K562 (cell line): ENCODE results near the gene RTP5. TPM values are rescaled to one million over a fixed set of nuclear protein-coding genes. Genes with fewer than 3 reads are reported as not detected.

Experiments used
- ATAC-seq: fragments of 200-7000 bp; cut with Tn5 transposase; 3 replicates; pipeline ENCODE4 v1.9.1; 2020; ENCODE audit warnings: moderate library complexity
- BruUV-seq: library from RNA; stranded (reverse); fragments of 400-500 nt; replicated peaks from 2 replicates; lab custom pipeline; 2021; lab: Mats Ljungman, UMichigan
- CTCF ChIA-PET: fragments of 300-600 bp; formaldehyde crosslinking; extraction: SDS; loops from one replicate; lab custom pipeline; 2021; ENCODE audit warnings: low intra/inter-chr PET ratio; lab: Yijun Ruan, JAX
- POLR2A ChIA-PET: fragments of 300-600, 350-650 bp; sonication (Branson Sonifier 250); formaldehyde crosslinking; extraction: SDS; loops from one replicate; lab custom pipeline; 2021; ENCODE audit warnings: antibody characterized with exemption, inconsistent platforms; lab: Yijun Ruan, JAX
- DNase-seq, 4 experiments: peaks; one replicate each; pipeline versions ENCODE4 v3.0.0 to v3.0.0-alpha.2; 2011 to 2018; ENCODE audit warnings: low spot score in 3 of 4, mixed read lengths in 3 of 4; ENCODE audit errors: extremely low read depth in 1 of 4
- FAIRE-seq: peaks from 2 replicates; lab custom pipeline; 2011; peaks lifted over from hg19 to GRCh38; lab: Jason Lieb, UNC
- H2AFZ ChIP-seq: 2 replicates; pipeline ENCODE4 v1.6.0; 2011; ENCODE audit warnings: low read depth, low read length, control low read depth, inconsistent platforms
- H3K27ac ChIP-seq: fragments of 200-600 bp; 3 replicates; pipeline ENCODE4 v1.8.0; 2011; ENCODE audit warnings: low read depth, mild to moderate bottlenecking, control low read depth, inconsistent platforms, low read length, moderate library complexity, mixed read lengths; ENCODE audit errors: extremely low read depth
- H3K27me3 ChIP-seq, 2 experiments: fragments of 300-600 bp in 1 of 2; 2 replicates in 1 of 2; 3 replicates in 1 of 2; pipeline versions ENCODE4 v1.6.0 to v1.8.0; 2011; ENCODE audit warnings: inconsistent platforms in 2 of 2, low read length in 2 of 2, mild to moderate bottlenecking in 1 of 2, mixed read lengths in 1 of 2, moderate library complexity in 1 of 2; ENCODE audit not compliant: control insufficient read depth in 2 of 2, insufficient read depth in 2 of 2
- H3K36me3 ChIP-seq: fragments of 300-600 bp; 3 replicates; pipeline ENCODE4 v1.8.0; 2011; ENCODE audit warnings: mild to moderate bottlenecking, low read length, inconsistent platforms; ENCODE audit not compliant: control insufficient read depth, insufficient read depth
- H3K4me1 ChIP-seq, 2 experiments: fragments of 200-600 bp in 1 of 2; replicated peaks in 1 of 2; 2 replicates in 1 of 2; 3 replicates in 1 of 2; pipeline versions ENCODE4 v1.5.1 to v1.8.0; 2011; ENCODE audit warnings: inconsistent platforms in 2 of 2, low read length in 2 of 2, mild to moderate bottlenecking in 1 of 2, mixed read lengths in 1 of 2, moderate library complexity in 1 of 2; ENCODE audit not compliant: control insufficient read depth in 2 of 2, insufficient read depth in 2 of 2
- H3K4me2 ChIP-seq: 2 replicates; pipeline ENCODE4 v1.6.1; 2011; ENCODE audit warnings: low read length, control low read depth, inconsistent platforms, mixed read lengths; ENCODE audit not compliant: insufficient read depth
- H3K4me3 ChIP-seq: fragments of 200-600 bp; sonication (generic), shearing (Covaris generic); 2 replicates; pipeline ENCODE4 v1.5.1; 2016; ENCODE audit warnings: control low read depth, inconsistent platforms
- H3K79me2 ChIP-seq: fragments of 200-600 bp; 3 replicates; pipeline ENCODE4 v1.8.0; 2011; ENCODE audit warnings: low read length, inconsistent platforms; ENCODE audit not compliant: control insufficient read depth, insufficient read depth
- H3K9ac ChIP-seq, 2 experiments: 2 replicates each; pipeline versions ENCODE4 v1.6.0 to v1.6.1; 2011; ENCODE audit warnings: low read depth in 2 of 2, low read length in 2 of 2, control low read depth in 1 of 2, inconsistent platforms in 1 of 2, mild to moderate bottlenecking in 1 of 2, mixed read lengths in 1 of 2; ENCODE audit not compliant: insufficient read depth in 1 of 2
- H3K9me1 ChIP-seq: one replicate; pipeline ENCODE4 v1.6.0; 2011; ENCODE audit warnings: inconsistent platforms, mild to moderate bottlenecking, low read length, moderate library complexity; ENCODE audit not compliant: control insufficient read depth, insufficient read depth
- H3K9me3 ChIP-seq: replicated peaks from 2 replicates; pipeline ENCODE4 v1.5.1; 2011; ENCODE audit warnings: low read depth, low read length, inconsistent platforms; ENCODE audit not compliant: control insufficient read depth, insufficient read depth
- H4K20me1 ChIP-seq: replicated peaks from 2 replicates; pipeline ENCODE4 v1.6.1; 2011; ENCODE audit warnings: low read length, inconsistent platforms, mixed read lengths; ENCODE audit not compliant: control insufficient read depth, insufficient read depth
- CAMTA2 ChIP-seq: fragments of 250-450 bp; sonication (Bioruptor Pico); conservative IDR thresholded peaks from 2 replicates; pipeline ENCODE4 v1.5.1; 2022
- CBFB ChIP-seq: sonication (generic); formaldehyde crosslinking; IDR thresholded peaks from 2 replicates; pipeline ENCODE4 v1.4.0; 2020; ENCODE audit warnings: mild to moderate bottlenecking, missing genetic modification reagents
- MEF2D ChIP-seq: conservative IDR thresholded peaks from 2 replicates; pipeline ENCODE4 v1.6.1; 2016; ENCODE audit warnings: low read depth, missing genetic modification characterization, missing compliant biosample characterization
- NEUROD1 ChIP-seq: fragments of 150-350 bp; IDR thresholded peaks from 2 replicates; pipeline ENCODE4 v1.6.1; 2014; ENCODE audit warnings: borderline replicate concordance, low read length, low read depth; ENCODE audit not compliant: partially characterized antibody
- NRF1 ChIP-seq, 2 experiments: fragments of 450-650 bp; IDR thresholded peaks in 1 of 2; conservative IDR thresholded peaks in 1 of 2; 2 replicates each; pipeline ENCODE4 v1.6.1; 2014; ENCODE audit warnings: mild to moderate bottlenecking in 2 of 2
- PHF20 ChIP-seq: fragments of 450-650 bp; IDR thresholded peaks from 2 replicates; pipeline ENCODE4 v1.6.1; 2018; ENCODE audit not compliant: partially characterized antibody
- SMARCA4 ChIP-seq: fragments of 450-650 bp; IDR thresholded peaks from 2 replicates; pipeline ENCODE4 v1.6.1; 2016
- SRSF3 ChIP-seq: fragments of 200-400 bp; formaldehyde crosslinking; IDR thresholded peaks from 2 replicates; pipeline ENCODE4 v1.6.1; 2016; ENCODE audit warnings: mild to moderate bottlenecking, low read length, moderate library complexity; ENCODE audit not compliant: insufficient read depth
- STAT5A ChIP-seq: IDR thresholded peaks from 2 replicates; pipeline ENCODE4 v1.6.1; 2012; ENCODE audit warnings: low read length, inconsistent platforms, borderline replicate concordance
- TAF1 ChIP-seq: IDR thresholded peaks from 2 replicates; pipeline ENCODE4 v1.6.1; 2011; ENCODE audit warnings: mild to moderate bottlenecking, low read length, moderate library complexity; ENCODE audit not compliant: insufficient read depth, control insufficient read depth, severe bottlenecking; ENCODE audit errors: extremely low read depth
- YBX1 ChIP-seq: fragments of 450-650 bp; IDR thresholded peaks from 2 replicates; pipeline ENCODE4 v1.7.1; 2016; ENCODE audit warnings: mild to moderate bottlenecking
- ZNF133 ChIP-seq: fragments of 250-450 bp; sonication (Bioruptor Pico); IDR thresholded peaks from 2 replicates; pipeline ENCODE4 v1.4.0; 2020; ENCODE audit warnings: mild to moderate bottlenecking
- ZNF445 ChIP-seq: fragments of 250-450 bp; sonication (Bioruptor Pico); IDR thresholded peaks from 2 replicates; pipeline ENCODE4 v1.4.0; 2020; ENCODE audit warnings: low read depth, mild to moderate bottlenecking, moderate library complexity
- ZNF551 ChIP-seq: fragments of 250-450 bp; sonication (Bioruptor Pico); IDR thresholded peaks from 2 replicates; pipeline ENCODE4 v1.5.0; 2021; ENCODE audit warnings: mild to moderate bottlenecking, moderate library complexity
- WGBS: fragments of 100-300 bp; shearing (Covaris generic); methylation state at CpG from one replicate; pipeline ENCODE4 v1.1.6; 2016; ENCODE audit warnings: low coverage, mixed read lengths; ENCODE audit not compliant: insufficient coverage; ENCODE audit errors: missing lambda C conversion rate; 5-methylcytosine and 5-hydroxymethylcytosine counted together
- in situ Hi-C: fragments of 300-500 bp; cut with MboI; formaldehyde crosslinking; loops from 4 replicates; pipeline ENCODE4 v1.15.0; 2018; ENCODE audit warnings: inconsistent platforms, mixed read lengths
- intact Hi-C: fragments of 100-400 bp; cut with micrococcal nuclease; formaldehyde crosslinking; loops from 2 replicates; pipeline ENCODE4 v1.14.2; 2022
- polyA plus RNA-seq, 8 experiments: library from polyadenylated mRNA; depleted of rRNA in 4 of 8; stranded (reverse) in 5 of 8; unstranded in 3 of 8; fragments of >200 nt; fragmentation: Nextera tagmentation in 2 of 8; fragmentation: Illumina TruSeq in 1 of 8; extraction: Ambion mirVana in 2 of 8; extraction: Trizol in 1 of 8; gene quantifications; 2 replicates each; pipeline versions ENCODE4 v1.2.1 to v1.2.3, GENCODE V29; 2011 to 2014; ENCODE audit warnings: inconsistent platforms in 1 of 8, missing spikeins in 1 of 8
- total RNA-seq, 7 experiments: library from RNA; depleted of rRNA in 6 of 7; stranded (reverse); fragments of >200 nt in 6 of 7; fragmentation: Illumina TruSeq in 2 of 7; extraction: Trizol in 2 of 7; gene quantifications; 2 replicates each; pipeline versions ENCODE4 v1.2.1 to v1.2.3, GENCODE V29; 2011 to 2021; ENCODE audit warnings: low replicate concordance in 1 of 7
- TF ChIP-seq, protein P1 (sequence below): sonication (generic); formaldehyde crosslinking; IDR thresholded peaks from 2 replicates; pipeline ENCODE4 v1.8.0; 2022; ENCODE audit warnings: mild to moderate bottlenecking, missing genetic modification reagents
- TF ChIP-seq, protein P2 (sequence below): sonication (generic); formaldehyde crosslinking; IDR thresholded peaks from 2 replicates; pipeline ENCODE4 v1.8.0; 2022; ENCODE audit warnings: missing genetic modification reagents, mild to moderate bottlenecking, borderline replicate concordance

The RTP5 gene
- total and polyA plus RNA-seq, 9 of the 15 experiments (the other 6 are each of a cell fraction or from before 2014, with no cell fraction given), result not detected

DNA sequence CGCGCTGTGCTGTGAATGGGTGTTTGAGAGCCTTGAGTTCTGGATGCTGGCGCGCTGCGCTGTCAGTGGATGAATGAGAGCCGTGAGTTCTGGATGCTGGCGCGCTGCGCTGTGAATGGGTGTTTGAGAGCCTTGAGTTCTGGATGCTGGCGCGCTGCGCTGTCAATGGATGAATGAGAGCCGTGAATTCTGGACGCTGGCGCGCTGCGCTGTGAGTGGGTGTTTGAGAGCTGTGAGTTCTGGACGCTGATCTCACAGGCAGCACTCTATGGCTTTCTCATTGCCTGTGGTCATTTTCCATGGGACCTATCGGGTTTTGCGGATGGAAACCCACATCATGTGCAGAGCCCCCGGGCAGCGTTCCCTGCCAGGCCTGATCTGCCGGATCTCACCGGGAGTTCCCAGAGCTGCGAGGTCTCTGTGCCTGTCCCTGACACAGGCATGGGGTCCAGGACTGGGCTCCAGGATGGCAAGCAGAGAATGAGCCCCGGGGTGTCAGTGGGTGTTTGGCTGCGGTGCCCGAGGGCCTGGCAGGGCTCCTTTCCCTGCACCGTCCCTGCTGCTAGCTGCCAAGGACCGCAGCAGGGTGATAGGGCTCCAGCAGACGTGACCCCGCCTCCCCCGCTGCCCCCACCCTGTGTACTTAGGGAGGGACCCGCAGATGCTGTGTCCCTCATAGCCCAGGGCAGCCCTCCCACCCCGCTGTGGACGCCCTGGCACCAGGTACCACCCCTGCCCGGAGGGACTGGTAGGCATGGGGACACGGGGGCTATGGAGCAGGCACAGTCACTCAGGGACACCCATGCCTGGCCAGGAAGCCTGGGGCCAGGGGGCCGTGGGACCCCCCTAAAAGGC is 20.5 kb upstream of the RTP5 start:
- BruUV-seq, result no TSS peak
- no peaks in the 10 kb centered on the region for H3K9me3 ChIP-seq
- no peak overlapping the region for H3K4me2 ChIP-seq
- DNase-seq (peak in 1 of 4 experiments; percentile 9), ATAC-seq (no peak), FAIRE-seq (no peak)
- intact Hi-C loops, result no loop called here
- in situ Hi-C loops, result no loop called here
- H4K20me1 ChIP-seq, result no peaks in the 10 kb centered on the region
- H3K4me1 ChIP-seq, result peaks cover 4 to 47% of the 10 kb centered on the region in 2 experiments
- no peak overlapping the region for H3K27ac ChIP-seq
- POLR2A ChIA-PET, result no interaction called here
- peaks cover 15% of the 10 kb centered on the region; the same call in 2 of the 3 replicates for H3K79me2 ChIP-seq
- CTCF ChIA-PET, result no interaction called here
- H3K9ac ChIP-seq, result no peak overlapping the region; a peak in 1 of 4 replicates
- H2AFZ ChIP-seq, result no peak overlapping the region
- H3K27me3 ChIP-seq, result no peaks in the 10 kb centered on the region
- no peaks in the 10 kb centered on the region for H3K9me1 ChIP-seq
- H3K4me3 ChIP-seq, result no peak overlapping the region
- whole genome bisulfite sequencing, result 64% methylated on average over 16 of the region's 39 CpGs
- no peaks in the 10 kb centered on the region for H3K36me3 ChIP-seq
- TF ChIP-seq NRF1 (conservative IDR thresholded peaks at IDR 0.05 in 1 of 2, IDR thresholded peaks at IDR 0.05 in 1 of 2) (no peak), PHF20 (no peak), YBX1 (no peak), CAMTA2 (no peak), ZNF133 (CRISPR knock-in tag) (no peak), CBFB (CRISPR knock-in tag) (no peak), NEUROD1 (no peak), ZNF551 (no peak), STAT5A (no peak), SRSF3 (no peak), MEF2D (no peak), TAF1 (no peak), ZNF445 (CRISPR knock-in tag) (no peak), SMARCA4 (no peak)
- TF ChIP-seq, protein P1, sequence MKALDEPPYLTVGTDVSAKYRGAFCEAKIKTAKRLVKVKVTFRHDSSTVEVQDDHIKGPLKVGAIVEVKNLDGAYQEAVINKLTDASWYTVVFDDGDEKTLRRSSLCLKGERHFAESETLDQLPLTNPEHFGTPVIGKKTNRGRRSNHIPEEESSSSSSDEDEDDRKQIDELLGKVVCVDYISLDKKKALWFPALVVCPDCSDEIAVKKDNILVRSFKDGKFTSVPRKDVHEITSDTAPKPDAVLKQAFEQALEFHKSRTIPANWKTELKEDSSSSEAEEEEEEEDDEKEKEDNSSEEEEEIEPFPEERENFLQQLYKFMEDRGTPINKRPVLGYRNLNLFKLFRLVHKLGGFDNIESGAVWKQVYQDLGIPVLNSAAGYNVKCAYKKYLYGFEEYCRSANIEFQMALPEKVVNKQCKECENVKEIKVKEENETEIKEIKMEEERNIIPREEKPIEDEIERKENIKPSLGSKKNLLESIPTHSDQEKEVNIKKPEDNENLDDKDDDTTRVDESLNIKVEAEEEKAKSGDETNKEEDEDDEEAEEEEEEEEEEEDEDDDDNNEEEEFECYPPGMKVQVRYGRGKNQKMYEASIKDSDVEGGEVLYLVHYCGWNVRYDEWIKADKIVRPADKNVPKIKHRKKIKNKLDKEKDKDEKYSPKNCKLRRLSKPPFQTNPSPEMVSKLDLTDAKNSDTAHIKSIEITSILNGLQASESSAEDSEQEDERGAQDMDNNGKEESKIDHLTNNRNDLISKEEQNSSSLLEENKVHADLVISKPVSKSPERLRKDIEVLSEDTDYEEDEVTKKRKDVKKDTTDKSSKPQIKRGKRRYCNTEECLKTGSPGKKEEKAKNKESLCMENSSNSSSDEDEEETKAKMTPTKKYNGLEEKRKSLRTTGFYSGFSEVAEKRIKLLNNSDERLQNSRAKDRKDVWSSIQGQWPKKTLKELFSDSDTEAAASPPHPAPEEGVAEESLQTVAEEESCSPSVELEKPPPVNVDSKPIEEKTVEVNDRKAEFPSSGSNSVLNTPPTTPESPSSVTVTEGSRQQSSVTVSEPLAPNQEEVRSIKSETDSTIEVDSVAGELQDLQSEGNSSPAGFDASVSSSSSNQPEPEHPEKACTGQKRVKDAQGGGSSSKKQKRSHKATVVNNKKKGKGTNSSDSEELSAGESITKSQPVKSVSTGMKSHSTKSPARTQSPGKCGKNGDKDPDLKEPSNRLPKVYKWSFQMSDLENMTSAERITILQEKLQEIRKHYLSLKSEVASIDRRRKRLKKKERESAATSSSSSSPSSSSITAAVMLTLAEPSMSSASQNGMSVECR (CRISPR knock-in tag), result no peak
- TF ChIP-seq, protein P2, sequence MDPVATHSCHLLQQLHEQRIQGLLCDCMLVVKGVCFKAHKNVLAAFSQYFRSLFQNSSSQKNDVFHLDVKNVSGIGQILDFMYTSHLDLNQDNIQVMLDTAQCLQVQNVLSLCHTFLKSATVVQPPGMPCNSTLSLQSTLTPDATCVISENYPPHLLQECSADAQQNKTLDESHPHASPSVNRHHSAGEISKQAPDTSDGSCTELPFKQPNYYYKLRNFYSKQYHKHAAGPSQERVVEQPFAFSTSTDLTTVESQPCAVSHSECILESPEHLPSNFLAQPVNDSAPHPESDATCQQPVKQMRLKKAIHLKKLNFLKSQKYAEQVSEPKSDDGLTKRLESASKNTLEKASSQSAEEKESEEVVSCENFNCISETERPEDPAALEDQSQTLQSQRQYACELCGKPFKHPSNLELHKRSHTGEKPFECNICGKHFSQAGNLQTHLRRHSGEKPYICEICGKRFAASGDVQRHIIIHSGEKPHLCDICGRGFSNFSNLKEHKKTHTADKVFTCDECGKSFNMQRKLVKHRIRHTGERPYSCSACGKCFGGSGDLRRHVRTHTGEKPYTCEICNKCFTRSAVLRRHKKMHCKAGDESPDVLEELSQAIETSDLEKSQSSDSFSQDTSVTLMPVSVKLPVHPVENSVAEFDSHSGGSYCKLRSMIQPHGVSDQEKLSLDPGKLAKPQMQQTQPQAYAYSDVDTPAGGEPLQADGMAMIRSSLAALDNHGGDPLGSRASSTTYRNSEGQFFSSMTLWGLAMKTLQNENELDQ, result no peak
